Measurements from ENCODE around the gene GRIK4. TPM values are rescaled to one million over a fixed set of nuclear protein-coding genes. Genes with fewer than 3 reads are reported as not detected.

GRIK4 gene
- total RNA-seq, 2 donors from 2014 or later: 0.05 to 1.7 TPM

DNA sequence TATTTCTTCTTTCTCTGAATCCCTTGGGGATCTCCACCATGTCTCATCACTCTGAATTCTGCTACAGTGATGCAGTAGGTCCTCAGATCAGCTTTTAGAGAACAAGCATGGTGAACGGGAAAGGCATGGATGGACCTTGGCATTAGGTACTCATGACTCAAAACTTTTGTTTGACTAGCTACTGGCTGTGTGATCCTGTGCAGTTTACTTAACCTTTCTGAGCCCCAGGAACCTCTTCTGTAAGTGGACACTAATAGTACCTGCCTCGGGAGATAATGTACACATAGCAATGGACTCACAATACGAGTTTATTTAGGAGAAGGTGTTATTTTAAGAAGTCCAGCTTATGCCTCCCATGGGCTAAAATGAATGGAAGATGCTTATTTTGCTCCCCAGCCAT, 327.7 kb downstream of the GRIK4 start:
- no peak overlapping the region for H3K27ac ChIP-seq
- no peaks in the 10 kb centered on the region for H3K27me3 ChIP-seq (replicated peaks; ENCODE audit: insufficient read depth)
- no peaks in the 10 kb centered on the region for H3K36me3 ChIP-seq
- TF ChIP-seq, protein P1, sequence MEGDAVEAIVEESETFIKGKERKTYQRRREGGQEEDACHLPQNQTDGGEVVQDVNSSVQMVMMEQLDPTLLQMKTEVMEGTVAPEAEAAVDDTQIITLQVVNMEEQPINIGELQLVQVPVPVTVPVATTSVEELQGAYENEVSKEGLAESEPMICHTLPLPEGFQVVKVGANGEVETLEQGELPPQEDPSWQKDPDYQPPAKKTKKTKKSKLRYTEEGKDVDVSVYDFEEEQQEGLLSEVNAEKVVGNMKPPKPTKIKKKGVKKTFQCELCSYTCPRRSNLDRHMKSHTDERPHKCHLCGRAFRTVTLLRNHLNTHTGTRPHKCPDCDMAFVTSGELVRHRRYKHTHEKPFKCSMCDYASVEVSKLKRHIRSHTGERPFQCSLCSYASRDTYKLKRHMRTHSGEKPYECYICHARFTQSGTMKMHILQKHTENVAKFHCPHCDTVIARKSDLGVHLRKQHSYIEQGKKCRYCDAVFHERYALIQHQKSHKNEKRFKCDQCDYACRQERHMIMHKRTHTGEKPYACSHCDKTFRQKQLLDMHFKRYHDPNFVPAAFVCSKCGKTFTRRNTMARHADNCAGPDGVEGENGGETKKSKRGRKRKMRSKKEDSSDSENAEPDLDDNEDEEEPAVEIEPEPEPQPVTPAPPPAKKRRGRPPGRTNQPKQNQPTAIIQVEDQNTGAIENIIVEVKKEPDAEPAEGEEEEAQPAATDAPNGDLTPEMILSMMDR (IDR thresholded peaks at IDR 0.05): no peak
- TF ChIP-seq POLR2AphosphoS5 (IDR thresholded peaks at IDR 0.05): no peak
- no peak for TF ChIP-seq POLR2A (IDR thresholded peaks at IDR 0.05)
- no peak for DNase-seq (ENCODE audit: low spot score)
- WGBS: 73% methylated on average over 3 of the region's 3 CpGs
- H3K4me3 ChIP-seq: no peak overlapping the region
- intact Hi-C loops (cut with DNase I): no loop called here
- no peaks in the 10 kb centered on the region for H3K4me1 ChIP-seq (replicated peaks)
- no peaks in the 10 kb centered on the region for H3K9me3 ChIP-seq

DNA sequence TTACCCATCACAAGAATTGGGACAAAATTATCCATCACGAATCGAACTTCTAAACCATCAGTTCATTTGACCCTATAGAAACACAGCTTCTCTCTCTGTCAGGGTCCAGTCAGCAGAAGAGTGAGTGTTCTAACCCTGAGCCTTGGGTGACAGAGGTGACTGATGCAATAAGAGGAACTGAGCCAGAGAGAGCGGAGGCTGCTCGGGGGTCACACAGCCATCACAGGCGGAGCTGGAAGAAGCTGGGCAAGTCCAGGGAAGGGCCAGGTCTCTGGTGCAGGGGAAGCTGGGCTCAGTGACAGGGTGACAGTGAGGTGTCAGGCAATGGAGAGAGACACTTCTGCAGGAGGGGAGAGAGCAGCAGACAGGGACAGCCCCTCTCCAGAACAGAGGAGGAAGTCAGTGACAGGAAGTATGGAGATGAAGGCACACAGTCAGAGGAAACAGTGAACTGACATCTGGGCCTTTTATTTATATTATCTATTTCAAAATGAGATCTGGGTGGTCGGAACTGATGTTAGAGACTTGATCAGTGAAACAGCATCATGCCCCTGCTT, 328.4 kb downstream of the GRIK4 start:
- no peaks in the 10 kb centered on the region for H3K27me3 ChIP-seq (replicated peaks; ENCODE audit: insufficient read depth)
- no peak overlapping the region for H3K27ac ChIP-seq
- no peak for TF ChIP-seq POLR2A (IDR thresholded peaks at IDR 0.05)
- TF ChIP-seq, protein P1 (IDR thresholded peaks at IDR 0.05): no peak
- no peak for TF ChIP-seq POLR2AphosphoS5 (IDR thresholded peaks at IDR 0.05)
- WGBS: 86% methylated on average over 6 of the region's 6 CpGs
- no peak overlapping the region for H3K4me3 ChIP-seq
- no peaks in the 10 kb centered on the region for H3K36me3 ChIP-seq
- no peaks in the 10 kb centered on the region for H3K4me1 ChIP-seq (replicated peaks)
- intact Hi-C loops (cut with DNase I): no loop called here
- H3K9me3 ChIP-seq: no peaks in the 10 kb centered on the region
- DNase-seq (ENCODE audit: low spot score): no peak

DNA sequence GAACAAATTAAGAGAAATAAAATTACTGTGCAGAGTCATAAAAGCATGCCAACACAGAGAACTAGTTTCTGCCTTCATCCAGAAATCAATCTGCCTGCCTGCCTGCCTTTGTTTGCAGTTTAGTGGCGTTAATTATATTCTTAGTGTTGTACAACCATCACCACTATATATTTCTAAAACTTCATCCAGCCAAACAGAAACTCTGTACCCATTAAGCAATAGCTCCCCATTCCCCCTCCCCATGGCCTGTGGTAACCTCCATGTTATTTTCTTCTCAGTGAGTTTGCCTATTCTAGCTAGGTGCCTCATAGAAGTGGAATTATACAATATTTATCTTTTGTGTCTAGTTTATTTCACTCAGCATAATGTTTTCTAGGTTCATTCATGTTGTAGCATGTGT, 329.1 kb downstream of the GRIK4 start:
- no peak overlapping the region for H3K4me3 ChIP-seq
- H3K27me3 ChIP-seq (replicated peaks; ENCODE audit: insufficient read depth): no peaks in the 10 kb centered on the region
- WGBS: 88% methylated on average over 1 of the region's 1 CpG
- TF ChIP-seq POLR2A (IDR thresholded peaks at IDR 0.05) (no peak), POLR2AphosphoS5 (IDR thresholded peaks at IDR 0.05) (no peak)
- TF ChIP-seq, protein P1 (IDR thresholded peaks at IDR 0.05): no peak
- DNase-seq (ENCODE audit: low spot score): no peak
- no peaks in the 10 kb centered on the region for H3K4me1 ChIP-seq (replicated peaks)
- H3K27ac ChIP-seq: no peak overlapping the region
- no peaks in the 10 kb centered on the region for H3K36me3 ChIP-seq
- intact Hi-C loops (cut with DNase I): no loop called here
- no peaks in the 10 kb centered on the region for H3K9me3 ChIP-seq

DNA sequence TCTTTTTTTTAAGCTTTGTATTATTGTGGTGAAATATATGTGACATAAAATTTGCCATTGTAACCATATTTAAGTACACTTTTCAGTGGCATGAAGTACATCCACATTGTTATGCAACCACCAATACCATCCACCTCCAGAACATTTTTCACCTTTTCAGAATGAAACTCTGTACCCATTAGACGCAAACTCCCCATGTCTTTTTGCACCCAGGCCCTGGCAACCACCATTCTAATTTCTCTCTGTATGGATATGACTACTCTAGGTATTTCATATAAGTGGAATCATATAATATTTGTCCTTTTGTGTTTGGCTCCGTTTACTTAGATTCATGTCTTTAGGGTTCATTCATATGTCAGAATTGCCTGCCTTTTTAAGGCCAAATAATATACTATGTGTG, 329.5 kb downstream of the GRIK4 start:
- intact Hi-C loops (cut with DNase I): no loop called here
- Histone ChIP-seq H3K27ac (no peak overlapping the region), H3K36me3 (no peaks in the 10 kb centered on the region), H3K27me3 (replicated peaks; ENCODE audit: insufficient read depth) (no peaks in the 10 kb centered on the region), H3K4me3 (no peak overlapping the region), H3K4me1 (replicated peaks) (no peaks in the 10 kb centered on the region), H3K9me3 (no peaks in the 10 kb centered on the region)
- TF ChIP-seq, protein P1 (IDR thresholded peaks at IDR 0.05): no peak
- TF ChIP-seq POLR2A (IDR thresholded peaks at IDR 0.05): no peak
- no peak for TF ChIP-seq POLR2AphosphoS5 (IDR thresholded peaks at IDR 0.05)
- WGBS: 49% methylated on average over 2 of the region's 2 CpGs
- no peak for DNase-seq (ENCODE audit: low spot score)

DNA sequence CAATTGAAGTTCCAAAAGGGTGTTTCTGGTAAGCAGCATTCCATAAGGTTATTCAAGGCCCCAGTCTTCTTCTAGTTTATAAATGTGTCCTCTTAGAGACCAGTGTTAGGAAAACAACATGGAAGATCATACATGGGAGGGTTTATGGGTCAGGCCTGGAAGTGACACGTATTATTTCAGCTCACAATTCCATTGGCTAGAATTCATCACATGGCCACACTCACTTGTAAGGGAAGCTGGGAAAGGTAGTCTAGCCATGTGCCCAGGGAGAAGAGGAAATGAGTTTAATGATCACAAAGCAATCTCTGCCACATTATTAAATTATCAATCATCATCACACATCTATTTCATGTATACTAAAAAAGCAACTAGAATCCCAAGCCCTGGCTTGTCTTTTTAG, 330.6 kb downstream of the GRIK4 start:
- WGBS: 89% methylated on average over 1 of the region's 1 CpG
- Histone ChIP-seq H3K4me3 (no peak overlapping the region), H3K27me3 (replicated peaks; ENCODE audit: insufficient read depth) (no peaks in the 10 kb centered on the region), H3K27ac (no peak overlapping the region), H3K36me3 (no peaks in the 10 kb centered on the region), H3K9me3 (no peaks in the 10 kb centered on the region), H3K4me1 (replicated peaks) (no peaks in the 10 kb centered on the region)
- intact Hi-C loops (cut with DNase I): no loop called here
- TF ChIP-seq POLR2AphosphoS5 (IDR thresholded peaks at IDR 0.05): no peak
- TF ChIP-seq POLR2A (IDR thresholded peaks at IDR 0.05): no peak
- TF ChIP-seq, protein P1 (IDR thresholded peaks at IDR 0.05): no peak
- no peak for DNase-seq (ENCODE audit: low spot score)
